Left lung (tissue), 10 donors: Measurements from ENCODE around the gene SCYL2. TPM values are rescaled to one million over a fixed set of nuclear protein-coding genes. Genes with fewer than 3 reads are reported as not detected.
A peak's percentile ranks its signal among the peaks of the same experiment; 100 is the strongest.
"Not testable (repeated sequence)": the region's sequence is repeated elsewhere in the genome, so short reads cannot be mapped to it uniquely, and the experiment has no call there.

Experiments used
- ATAC-seq: fragments of 200-7000 bp; cut with Tn5 transposase; one replicate; pipeline ENCODE4 v1.9.1; 2020; ENCODE audit warnings: moderate library complexity
- DNase-seq, 4 donors: peaks; one replicate each; pipeline ENCODE4 v3.0.0-alpha.2; 2013 to 2020
- H3K27ac ChIP-seq, 2 donors: fragments of 200-600 bp; sonication (generic) in 1 of 2; one replicate each; pipeline versions ENCODE4 v1.5.0 to v1.8.0; 2020 to 2021
- H3K27me3 ChIP-seq, 2 donors: fragments of 200-600 bp; sonication (generic) in 1 of 2; one replicate each; pipeline versions ENCODE4 v1.5.0 to v1.8.0; 2020 to 2021
- H3K36me3 ChIP-seq, 2 donors: fragments of 200-600 bp; sonication (generic) in 1 of 2; one replicate each; pipeline versions ENCODE4 v1.5.0 to v1.8.0; 2020 to 2021
- H3K4me1 ChIP-seq, 2 donors: fragments of 200-600 bp; one replicate each; pipeline ENCODE4 v1.8.0; 2021
- H3K4me3 ChIP-seq, 2 donors: fragments of 200-600 bp; sonication (generic) in 1 of 2; one replicate each; pipeline versions ENCODE4 v1.5.0 to v1.8.0; 2020 to 2021; ENCODE audit warnings: mild to moderate bottlenecking in 1 of 2
- H3K9me3 ChIP-seq, 2 donors: fragments of 200-600 bp; sonication (generic) in 1 of 2; one replicate each; pipeline versions ENCODE4 v1.5.0 to v1.8.0; 2020 to 2021
- intact Hi-C, 2 donors: fragments of 100-400 bp; cut with DNase I; formaldehyde crosslinking; loops; one replicate each; pipeline versions ENCODE4 v1.11.2 to v1.14.2; 2022
- polyA plus RNA-seq, 6 donors: library from polyadenylated mRNA; unstranded; fragments of 120-200 nt; gene quantifications; one replicate each; pipeline ENCODE4 v1.2.1, GENCODE V29; 2013; ENCODE audit not compliant: insufficient read length in 6 of 6
- total RNA-seq, 2 donors: library from RNA; stranded (reverse); fragmentation: NEBNext Ultra II Directional; extraction: Animal tissue kit (Norgen Biotek cat#: 25700); gene quantifications; one replicate each; pipeline ENCODE4 v1.2.1, GENCODE V29; 2021
- TF ChIP-seq, protein P1 (sequence below), 2 donors: fragments of 200-600 bp; sonication (generic) in 1 of 2; IDR thresholded peaks; one replicate each; pipeline versions ENCODE4 v1.5.0 to v1.8.0; 2021; ENCODE audit warnings: antibody characterized with exemption in 2 of 2
- donor health status: DM: no; HTN: yes; CAD: no.
- donor health status: DM: no; HTN: no; CAD: no.

The SCYL2 gene
- total and polyA plus RNA-seq, 8 donors: 48.9 to 69.9 (median 60.8) TPM

DNA sequence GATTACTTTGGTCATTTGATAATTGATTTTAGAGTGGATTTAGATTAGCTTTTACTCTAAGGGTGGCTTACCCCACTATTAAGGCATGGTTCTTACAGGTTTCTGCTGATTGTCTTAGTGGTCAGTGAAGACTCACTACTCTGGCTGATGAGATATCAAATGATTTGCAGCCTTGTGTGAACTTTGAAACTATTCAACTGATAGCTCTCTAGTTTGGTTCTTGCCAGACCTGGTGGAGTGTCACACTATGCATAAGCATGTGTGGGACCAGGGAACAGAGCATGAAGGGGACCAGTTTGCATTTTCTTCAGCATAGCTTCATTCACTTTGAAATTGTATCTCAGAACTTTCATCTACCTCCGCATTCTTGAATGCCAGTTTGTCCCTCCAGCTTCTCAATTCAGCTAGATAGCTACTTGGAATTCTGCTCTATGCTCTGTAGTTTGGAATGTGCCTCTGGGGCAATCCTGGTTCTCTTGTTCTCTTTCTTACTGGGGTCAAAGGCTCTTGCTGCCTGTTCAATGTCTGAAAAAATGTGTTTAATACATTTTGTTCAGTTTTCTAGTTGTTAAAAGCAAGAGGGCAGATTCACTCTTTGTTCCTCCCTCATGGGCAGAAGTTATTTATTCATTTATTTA is 12.7 kb downstream of the SCYL2 start:
- intact Hi-C loops: no loop called here
- H3K4me3 ChIP-seq: no peak overlapping the region
- TF ChIP-seq, protein P1, sequence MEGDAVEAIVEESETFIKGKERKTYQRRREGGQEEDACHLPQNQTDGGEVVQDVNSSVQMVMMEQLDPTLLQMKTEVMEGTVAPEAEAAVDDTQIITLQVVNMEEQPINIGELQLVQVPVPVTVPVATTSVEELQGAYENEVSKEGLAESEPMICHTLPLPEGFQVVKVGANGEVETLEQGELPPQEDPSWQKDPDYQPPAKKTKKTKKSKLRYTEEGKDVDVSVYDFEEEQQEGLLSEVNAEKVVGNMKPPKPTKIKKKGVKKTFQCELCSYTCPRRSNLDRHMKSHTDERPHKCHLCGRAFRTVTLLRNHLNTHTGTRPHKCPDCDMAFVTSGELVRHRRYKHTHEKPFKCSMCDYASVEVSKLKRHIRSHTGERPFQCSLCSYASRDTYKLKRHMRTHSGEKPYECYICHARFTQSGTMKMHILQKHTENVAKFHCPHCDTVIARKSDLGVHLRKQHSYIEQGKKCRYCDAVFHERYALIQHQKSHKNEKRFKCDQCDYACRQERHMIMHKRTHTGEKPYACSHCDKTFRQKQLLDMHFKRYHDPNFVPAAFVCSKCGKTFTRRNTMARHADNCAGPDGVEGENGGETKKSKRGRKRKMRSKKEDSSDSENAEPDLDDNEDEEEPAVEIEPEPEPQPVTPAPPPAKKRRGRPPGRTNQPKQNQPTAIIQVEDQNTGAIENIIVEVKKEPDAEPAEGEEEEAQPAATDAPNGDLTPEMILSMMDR (IDR thresholded peaks at IDR 0.05): no peak
- DNase-seq (no peak), ATAC-seq (no peak)
- no peaks in the 10 kb centered on the region for H3K9me3 ChIP-seq
- peaks cover 0 to 17% of the 10 kb centered on the region in 2 donors for H3K36me3 ChIP-seq
- no peaks in the 10 kb centered on the region for H3K27me3 ChIP-seq
- H3K27ac ChIP-seq: no peak overlapping the region
- H3K4me1 ChIP-seq: peaks cover 0 to 3% of the 10 kb centered on the region in 2 donors

DNA sequence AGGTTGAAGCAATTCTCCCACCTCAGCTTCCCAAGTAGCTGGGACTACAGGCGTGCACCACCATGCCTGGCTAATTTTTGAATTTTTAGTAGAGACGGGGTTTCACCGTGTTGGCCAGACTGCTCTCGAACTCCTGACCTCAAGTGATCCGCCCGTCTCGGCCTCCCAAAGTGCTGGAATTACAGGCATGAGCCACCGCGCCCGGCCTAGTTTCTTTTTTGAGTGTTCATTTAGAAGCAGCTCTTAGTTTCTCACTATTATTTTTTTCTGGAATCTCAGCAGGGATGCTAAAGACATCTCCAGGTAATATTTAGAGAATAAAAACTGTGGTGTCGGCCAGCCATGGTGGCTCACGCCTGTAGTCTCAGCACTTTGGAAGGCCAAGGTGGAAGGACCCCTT is 17.6 kb downstream of the SCYL2 start:
- ATAC-seq, intact Hi-C loops, H3K27me3 ChIP-seq, H3K27ac ChIP-seq, H3K4me3 ChIP-seq, H3K4me1 ChIP-seq, H3K9me3 ChIP-seq: not testable (repeated sequence)
- H3K36me3 ChIP-seq: peaks cover 0 to 35% of the 10 kb centered on the region in 2 donors
- peak in 1 of 4 donors; percentile 57 for DNase-seq

DNA sequence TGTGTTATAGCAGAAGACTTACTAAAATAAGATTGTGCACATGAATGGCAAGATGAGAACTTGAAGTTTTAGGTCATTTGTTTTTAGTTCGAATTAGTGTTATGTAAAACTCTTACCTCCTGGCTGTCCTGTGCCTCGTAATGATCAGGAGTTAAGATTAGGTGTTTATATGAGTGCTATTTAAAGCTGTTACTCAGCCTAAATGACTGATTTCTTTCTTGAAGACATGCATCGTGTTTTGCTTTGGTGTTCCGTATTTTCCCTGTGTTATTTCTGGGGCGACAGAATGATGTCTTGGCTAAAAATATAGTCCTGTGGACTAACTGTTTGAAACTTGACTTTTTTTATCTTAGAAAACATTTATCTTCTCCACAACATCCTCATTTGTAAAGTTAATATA is 22.1 kb downstream of the SCYL2 start:
- ATAC-seq: no peak
- no peak for DNase-seq
- no peaks in the 10 kb centered on the region for H3K9me3 ChIP-seq
- H3K27me3 ChIP-seq: no peaks in the 10 kb centered on the region
- no peaks in the 10 kb centered on the region for H3K4me1 ChIP-seq
- H3K27ac ChIP-seq: no peak overlapping the region
- intact Hi-C loops: no loop called here
- TF ChIP-seq, protein P1 (IDR thresholded peaks at IDR 0.05): no peak
- H3K4me3 ChIP-seq: no peak overlapping the region
- peaks cover 0 to 44% of the 10 kb centered on the region in 2 donors for H3K36me3 ChIP-seq

DNA sequence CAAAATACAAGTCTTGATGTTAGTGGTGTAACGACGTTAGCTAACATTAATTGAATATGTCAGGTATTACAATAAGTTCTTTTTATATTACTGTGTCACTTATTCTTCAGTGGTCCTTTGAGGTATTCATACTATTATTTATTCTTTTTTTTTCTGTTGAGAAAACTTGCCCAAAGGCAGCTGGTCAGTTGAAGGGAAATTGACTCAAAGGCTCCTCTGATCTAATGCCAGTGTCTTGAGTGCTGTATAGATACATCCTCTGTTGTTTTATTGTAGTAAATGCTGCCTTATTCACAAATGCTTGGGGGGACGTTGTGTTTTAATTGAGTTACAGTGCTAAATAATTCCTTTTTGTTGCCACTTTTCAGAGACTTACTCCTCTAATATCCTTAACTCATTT is 23.0 kb downstream of the SCYL2 start:
- Histone ChIP-seq H3K27me3 (no peaks in the 10 kb centered on the region), H3K27ac (no peak overlapping the region), H3K4me1 (no peaks in the 10 kb centered on the region), H3K36me3 (peaks cover 0 to 34% of the 10 kb centered on the region in 2 donors), H3K4me3 (no peak overlapping the region), H3K9me3 (no peaks in the 10 kb centered on the region)
- TF ChIP-seq, protein P1 (IDR thresholded peaks at IDR 0.05): no peak
- DNase-seq: no peak
- no peak for ATAC-seq
- intact Hi-C loops: no loop called here

DNA sequence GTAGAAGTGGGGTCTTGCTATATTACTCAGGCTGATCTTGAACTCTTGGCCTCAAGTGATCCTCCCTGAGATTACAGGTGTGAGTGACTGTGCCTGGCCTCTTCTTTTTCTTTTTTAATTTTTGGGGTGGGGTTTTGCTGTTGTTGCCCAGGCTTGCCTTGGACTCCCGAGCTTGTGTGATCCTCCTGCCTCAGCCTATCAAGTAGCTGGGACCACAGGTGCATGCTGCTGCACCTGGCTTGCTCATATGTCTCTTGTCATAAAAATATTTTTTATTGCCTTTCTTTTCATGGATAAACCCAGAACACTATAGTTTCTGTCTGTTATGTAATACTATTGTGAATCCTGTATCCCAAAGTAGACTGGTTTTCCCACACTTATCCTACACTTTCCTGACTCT is 26.0 kb downstream of the SCYL2 start:
- intact Hi-C loops: no loop called here
- peaks cover 0 to 32% of the 10 kb centered on the region in 2 donors for H3K36me3 ChIP-seq
- no peaks in the 10 kb centered on the region for H3K4me1 ChIP-seq
- H3K4me3 ChIP-seq: no peak overlapping the region
- no peak for DNase-seq
- H3K27ac ChIP-seq: no peak overlapping the region
- TF ChIP-seq, protein P1 (IDR thresholded peaks at IDR 0.05): no peak
- no peak for ATAC-seq
- no peaks in the 10 kb centered on the region for H3K27me3 ChIP-seq
- H3K9me3 ChIP-seq: no peaks in the 10 kb centered on the region

DNA sequence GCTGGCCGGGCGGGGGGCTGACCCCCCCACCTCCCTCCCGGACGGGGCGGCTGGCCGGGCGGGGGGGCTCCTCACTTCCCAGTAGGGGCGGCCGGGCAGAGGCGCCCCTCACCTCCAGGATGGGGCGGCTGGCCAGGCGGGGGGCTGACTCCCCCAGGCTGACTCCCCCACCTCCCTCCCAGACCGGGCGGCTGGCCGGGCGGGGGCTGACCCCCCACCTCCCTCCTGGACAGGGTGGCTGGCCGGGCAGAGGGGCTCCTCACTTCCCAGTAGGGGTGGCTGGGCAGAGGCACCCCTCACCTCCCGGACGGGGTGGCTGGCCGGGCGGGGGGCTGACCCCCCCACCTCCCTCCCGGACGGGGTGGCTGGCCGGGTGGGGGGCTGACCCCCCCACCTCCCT is 27.4 kb downstream of the SCYL2 start:
- intact Hi-C loops, ATAC-seq: not testable (repeated sequence)
- H3K36me3 ChIP-seq: peaks cover 0 to 45% of the 10 kb centered on the region in 2 donors

More for the DNA sequence above, 27.4 kb downstream of the SCYL2 start:
- H3K4me3 ChIP-seq, H3K27me3 ChIP-seq, H3K27ac ChIP-seq, H3K4me1 ChIP-seq, H3K9me3 ChIP-seq: not testable (repeated sequence)
- peak in 1 of 4 donors; percentile 67 for DNase-seq
